GM23338 (cell line): Measurements from ENCODE around the gene NMS. TPM values are rescaled to one million over a fixed set of nuclear protein-coding genes. Genes with fewer than 3 reads are reported as not detected.

Experiments
- ATAC-seq: fragments of 200-7000 bp; cut with Tn5 transposase; 3 replicates; pipeline ENCODE4 v1.9.1; 2020
- DNase-seq: peaks from one replicate; pipeline ENCODE4 v3.0.0-alpha.2; 2015; ENCODE audit warnings: low spot score
- H2AFZ ChIP-seq: fragments of 200-600 bp; sonication (generic); 2 replicates; pipeline ENCODE4 v1.8.0; 2016; ENCODE audit warnings: antibody characterized with exemption, mild to moderate bottlenecking, moderate library complexity
- H3F3A ChIP-seq: fragments of 200-600 bp; sonication (generic); replicated peaks from 2 replicates; pipeline ENCODE4 v1.8.0; 2017; ENCODE audit warnings: antibody characterized with exemption, mixed run types, low read depth
- H3K27ac ChIP-seq: fragments of 200-600 bp; sonication (generic); 2 replicates; pipeline ENCODE4 v1.6.1; 2016; ENCODE audit warnings: low read depth
- H3K27me3 ChIP-seq: fragments of 200-600 bp; sonication (generic); 2 replicates; pipeline ENCODE4 v1.8.0; 2016; ENCODE audit warnings: mild to moderate bottlenecking, mixed run types, moderate library complexity; ENCODE audit not compliant: insufficient read depth
- H3K36me3 ChIP-seq: fragments of 200-600 bp; sonication (generic); 2 replicates; pipeline ENCODE4 v1.8.0; 2016; ENCODE audit warnings: mild to moderate bottlenecking; ENCODE audit not compliant: insufficient read depth
- H3K4me1 ChIP-seq: fragments of 200-600 bp; sonication (generic); 2 replicates; pipeline ENCODE4 v1.8.0; 2016; ENCODE audit warnings: mild to moderate bottlenecking, moderate library complexity; ENCODE audit not compliant: insufficient read depth
- H3K4me2 ChIP-seq: fragments of 200-600 bp; sonication (generic); 2 replicates; pipeline ENCODE4 v1.7.1; 2017; ENCODE audit warnings: mixed run types
- H3K4me3 ChIP-seq: fragments of 200-600 bp; sonication (generic); 2 replicates; pipeline ENCODE4 v1.6.1; 2016; ENCODE audit warnings: mixed run types
- H3K79me2 ChIP-seq: fragments of 200-600 bp; sonication (generic); replicated peaks from 2 replicates; pipeline ENCODE4 v1.8.0; 2017; ENCODE audit warnings: mild to moderate bottlenecking; ENCODE audit not compliant: insufficient read depth
- H3K9me2 ChIP-seq: fragments of 200-600 bp; sonication (generic); 2 replicates; pipeline ENCODE4 v1.8.0; 2017; ENCODE audit not compliant: insufficient read depth
- H4K20me1 ChIP-seq: fragments of 200-600 bp; sonication (generic); replicated peaks from 2 replicates; pipeline ENCODE4 v1.8.0; 2017; ENCODE audit warnings: mild to moderate bottlenecking; ENCODE audit not compliant: insufficient read depth
- H3K27ac Mint-ChIP-seq: 2 replicates; pipeline ENCODE4 v1.8.0; 2020; ENCODE audit warnings: inconsistent platforms, mild to moderate bottlenecking, moderate library complexity, mixed read lengths
- H3K27me3 Mint-ChIP-seq: 3 replicates; pipeline ENCODE4 v1.8.0; 2022; ENCODE audit warnings: low read depth, mild to moderate bottlenecking, moderate library complexity, mixed read lengths, inconsistent platforms; ENCODE audit not compliant: insufficient read depth, poor library complexity
- H3K36me3 Mint-ChIP-seq: 3 replicates; pipeline ENCODE4 v1.8.0; 2021; ENCODE audit warnings: low read depth, mild to moderate bottlenecking, inconsistent platforms, moderate library complexity, mixed read lengths
- H3K4me1 Mint-ChIP-seq: 3 replicates; pipeline ENCODE4 v1.8.0; 2020; ENCODE audit warnings: mild to moderate bottlenecking, inconsistent platforms, mixed read lengths
- H3K4me3 Mint-ChIP-seq: 3 replicates; pipeline ENCODE4 v1.8.0; 2021; ENCODE audit warnings: moderate library complexity, mild to moderate bottlenecking, inconsistent platforms, mixed read lengths
- H3K9me3 Mint-ChIP-seq: 3 replicates; pipeline ENCODE4 v1.8.0; 2020; ENCODE audit warnings: moderate library complexity, mild to moderate bottlenecking, inconsistent platforms, mixed read lengths
- CREB1 ChIP-seq: fragments of 250-450 bp; sonication (Bioruptor Pico); IDR thresholded peaks from 2 replicates; pipeline ENCODE4 v1.5.0; 2020; ENCODE audit warnings: low read depth, mild to moderate bottlenecking, moderate library complexity
- CTCF ChIP-seq, 2 experiments: fragments of 200-600 bp in 1 of 2; sonication (generic) in 1 of 2; conservative IDR thresholded peaks; 2 replicates each; pipeline versions ENCODE4 v1.5.1 to v1.6.1; 2016 to 2017; ENCODE audit warnings: antibody characterized with exemption in 2 of 2, low read depth in 2 of 2, mild to moderate bottlenecking in 2 of 2, moderate library complexity in 1 of 2
- EZH2 ChIP-seq: fragments of 200-600 bp; sonication (generic); IDR thresholded peaks from one replicate; pipeline ENCODE4 v1.8.0; 2017; ENCODE audit warnings: antibody characterized with exemption, mild to moderate bottlenecking, low read depth; ENCODE audit not compliant: unreplicated experiment
- EZH2phosphoT487 ChIP-seq: fragments of 200-600 bp; sonication (generic); IDR thresholded peaks from one replicate; pipeline ENCODE4 v1.8.1; 2018; ENCODE audit warnings: antibody characterized with exemption; ENCODE audit not compliant: unreplicated experiment
- JUNB ChIP-seq: IDR thresholded peaks from one replicate; pipeline ENCODE4 v1.6.1; 2016; ENCODE audit warnings: antibody characterized with exemption; ENCODE audit not compliant: unreplicated experiment
- NANOG ChIP-seq: IDR thresholded peaks from 2 replicates; pipeline ENCODE4 v1.6.1; 2016; ENCODE audit warnings: antibody characterized with exemption, borderline replicate concordance
- POLR2AphosphoS5 ChIP-seq: IDR thresholded peaks from 2 replicates; pipeline ENCODE4 v1.6.1; 2016; ENCODE audit warnings: antibody characterized with exemption, low read depth
- REST ChIP-seq: IDR thresholded peaks from one replicate; pipeline ENCODE4 v1.6.1; 2018; ENCODE audit warnings: antibody characterized with exemption; ENCODE audit not compliant: unreplicated experiment
- polyA plus RNA-seq: library from polyadenylated mRNA; unstranded; fragments of >200 nt; fragmentation: Nextera tagmentation; extraction: Ambion mirVana; gene quantifications from 2 replicates; pipeline ENCODE4 v1.2.1, GENCODE V29; 2016
- total RNA-seq: library from RNA; depleted of rRNA; stranded (reverse); fragments of >200 nt; shearing (Covaris generic); gene quantifications from 2 replicates; pipeline ENCODE4 v1.2.3, GENCODE V29; 2014

Gene NMS
- total and polyA plus RNA-seq, 2 experiments from 2014 or later: not detected

GRCh38 chr2:100451092-100451491 is 19.2 kb upstream of the NMS start (continued):
- TF ChIP-seq REST (no peak), CTCF (conservative IDR thresholded peaks at IDR 0.05; ENCODE audit: low read depth in 2 of 2) (no peak), CREB1 (CRISPR knock-in tag) (no peak), JUNB (no peak)

GRCh38 chr2:100451734-100452133 is 18.5 kb upstream of the NMS start:
- Mint-ChIP-seq H3K27ac (no peak overlapping the region), H3K36me3 (peaks cover 3% of the 10 kb centered on the region; the same call in 1 of the 3 replicates), H3K4me1 (no peaks in the 10 kb centered on the region), H3K9me3 (peaks cover 33% of the 10 kb centered on the region), H3K4me3 (no peak overlapping the region), H3K27me3 (no peaks in the 10 kb centered on the region)
- Histone ChIP-seq H3F3A (no peaks in the 10 kb centered on the region), H3K79me2 (no peaks in the 10 kb centered on the region), H3K4me2 (no peak overlapping the region), H4K20me1 (no peaks in the 10 kb centered on the region), H3K27me3 (no peaks in the 10 kb centered on the region), H3K4me3 (no peak overlapping the region), H3K36me3 (peaks cover 5% of the 10 kb centered on the region), H3K4me1 (no peaks in the 10 kb centered on the region), H2AFZ (no peak overlapping the region), H3K9me2 (no peaks in the 10 kb centered on the region; the same call in 1 of the 2 replicates), H3K27ac (no peak overlapping the region)
- TF ChIP-seq CREB1 (CRISPR knock-in tag): no peak
- ATAC-seq (no peak), DNase-seq (no peak)

GRCh38 chr2:100453853-100454252 is 16.4 kb upstream of the NMS start:
- ATAC-seq (no peak), DNase-seq (no peak)
- H3K9me3 Mint-ChIP-seq: peaks cover 50% of the 10 kb centered on the region
- H4K20me1 ChIP-seq: no peaks in the 10 kb centered on the region
- H3K4me3 Mint-ChIP-seq: no peak overlapping the region
- peaks cover 1% of the 10 kb centered on the region for H3K27me3 Mint-ChIP-seq
- H3K79me2 ChIP-seq: no peaks in the 10 kb centered on the region
- H3K4me1 ChIP-seq: no peaks in the 10 kb centered on the region
- H3K4me2 ChIP-seq: no peak overlapping the region
- no peaks in the 10 kb centered on the region for H3K27me3 ChIP-seq
- no peaks in the 10 kb centered on the region for H3F3A ChIP-seq
- H3K4me1 Mint-ChIP-seq: no peaks in the 10 kb centered on the region
- H2AFZ ChIP-seq: no peak overlapping the region
- H3K27ac Mint-ChIP-seq: no peak overlapping the region
- H3K4me3 ChIP-seq: no peak overlapping the region
- H3K27ac ChIP-seq: no peak overlapping the region
- H3K9me2 ChIP-seq: no peaks in the 10 kb centered on the region
- peaks cover 3% of the 10 kb centered on the region; the same call in 1 of the 3 replicates for H3K36me3 Mint-ChIP-seq
- peaks cover 9% of the 10 kb centered on the region for H3K36me3 ChIP-seq
- TF ChIP-seq POLR2AphosphoS5 (no peak), NANOG (no peak), CREB1 (CRISPR knock-in tag) (no peak), EZH2 (no peak), REST (no peak), EZH2phosphoT487 (no peak)
